Esophagus (tissue), 2 donors: ENCODE measurements around the gene BRCA2. TPM values are rescaled to one million over a fixed set of nuclear protein-coding genes. Genes with fewer than 3 reads are reported as not detected.
"Not testable (repeated sequence)": the region's sequence is repeated elsewhere in the genome, so short reads cannot be mapped to it uniquely, and the experiment has no call there.

Source experiments
- H3K27ac ChIP-seq, 2 donors: one replicate each; pipeline ENCODE4 v1.5.1; 2013; ENCODE audit warnings: low read depth in 2 of 2, mild to moderate bottlenecking in 2 of 2, inconsistent platforms in 1 of 2, low read length in 1 of 2, moderate library complexity in 1 of 2
- H3K27me3 ChIP-seq, 2 donors: one replicate each; pipeline ENCODE4 v1.6.1; 2013; ENCODE audit warnings: low read length in 2 of 2, control low read depth in 1 of 2, mild to moderate bottlenecking in 1 of 2; ENCODE audit not compliant: insufficient read depth in 2 of 2, control insufficient read depth in 1 of 2
- H3K36me3 ChIP-seq, 2 donors: one replicate each; pipeline ENCODE4 v1.6.1; 2013; ENCODE audit warnings: low read length in 1 of 2; ENCODE audit not compliant: control insufficient read depth in 2 of 2, insufficient read depth in 2 of 2
- H3K4me1 ChIP-seq, 2 donors: one replicate each; pipeline ENCODE4 v1.6.1; 2013; ENCODE audit warnings: low read length in 1 of 2; ENCODE audit not compliant: control insufficient read depth in 2 of 2, insufficient read depth in 2 of 2
- H3K4me3 ChIP-seq, 2 donors: one replicate each; pipeline ENCODE4 v1.5.1; 2013; ENCODE audit warnings: low read length in 2 of 2, mild to moderate bottlenecking in 2 of 2, low read depth in 1 of 2, moderate library complexity in 1 of 2
- H3K9me3 ChIP-seq, 2 donors: one replicate each; pipeline ENCODE4 v1.6.1; 2013; ENCODE audit warnings: mild to moderate bottlenecking in 2 of 2, low read depth in 1 of 2, low read length in 1 of 2, moderate library complexity in 1 of 2; ENCODE audit not compliant: control insufficient read depth in 2 of 2, insufficient read depth in 1 of 2
- WGBS, 2 donors: extraction: QIAGEN DNeasy Blood & Tissue Kit; methylation state at CpG; one replicate each; pipeline ENCODE4 v1.1.7; 2013; 5-methylcytosine and 5-hydroxymethylcytosine counted together
- polyA plus RNA-seq, 2 donors: library from polyadenylated mRNA; stranded (reverse); fragments of 200-250 nt; gene quantifications; one replicate each; pipeline ENCODE4 v1.2.3, GENCODE V29; 2013
- donor health status: healthy with polysubstance abuse.
- donor health status: Bipolar disorder and iron deficiency.

The BRCA2 gene
- polyA plus RNA-seq, 2 donors: 0.71 to 1.4 TPM

- Histone ChIP-seq H3K27ac (no peak overlapping the region), H3K4me3 (no peak overlapping the region), H3K4me1 (no peaks in the 10 kb centered on the region), H3K36me3 (no peaks in the 10 kb centered on the region), H3K27me3 (no peaks in the 10 kb centered on the region), H3K9me3 (no peaks in the 10 kb centered on the region)
- 86 to 88% methylated on average over 2 of the region's 2 CpGs for WGBS, 2 donors
These were observed 19.4 kb downstream of the BRCA2 start for GRCh38 chr13:32334671-32335070.

- no peaks in the 10 kb centered on the region for H3K9me3 ChIP-seq
- no peak overlapping the region for H3K4me3 ChIP-seq
- H3K27me3 ChIP-seq: no peaks in the 10 kb centered on the region
- no peaks in the 10 kb centered on the region for H3K4me1 ChIP-seq
- no peak overlapping the region for H3K27ac ChIP-seq
- 92 to 93% methylated on average over 3 of the region's 3 CpGs for WGBS, 2 donors
- H3K36me3 ChIP-seq: no peaks in the 10 kb centered on the region
These were observed 25.6 kb downstream of the BRCA2 start for GRCh38 chr13:32340914-32341313.

GRCh38 chr13:32347651-32348050 lies 32.3 kb downstream of the BRCA2 start:
- no peaks in the 10 kb centered on the region for H3K4me1 ChIP-seq
- WGBS, 2 donors: 59 to 98% methylated on average over 1 of the region's 1 CpG
- H3K36me3 ChIP-seq: no peaks in the 10 kb centered on the region
- no peak overlapping the region for H3K4me3 ChIP-seq
- no peaks in the 10 kb centered on the region for H3K27me3 ChIP-seq
- no peak overlapping the region for H3K27ac ChIP-seq
- no peaks in the 10 kb centered on the region for H3K9me3 ChIP-seq

GRCh38 chr13:32350839-32351441 lies 35.6 kb downstream of the BRCA2 start:
- not testable (repeated sequence) for H3K4me3 ChIP-seq, H3K4me1 ChIP-seq, H3K36me3 ChIP-seq, H3K27me3 ChIP-seq, H3K9me3 ChIP-seq, H3K27ac ChIP-seq
- WGBS, 2 donors: 91 to 94% methylated on average over 15 of the region's 15 CpGs

- H3K4me1 ChIP-seq: no peaks in the 10 kb centered on the region
- H3K27me3 ChIP-seq: no peaks in the 10 kb centered on the region
- WGBS, 2 donors: 99 to 100% methylated on average over 1 of the region's 1 CpG
- no peak overlapping the region for H3K27ac ChIP-seq
- no peak overlapping the region for H3K4me3 ChIP-seq
- H3K9me3 ChIP-seq: no peaks in the 10 kb centered on the region
- no peaks in the 10 kb centered on the region for H3K36me3 ChIP-seq
These were observed 38.7 kb downstream of the BRCA2 start for GRCh38 chr13:32354040-32354439.

GRCh38 chr13:32355935-32356334 lies 40.6 kb downstream of the BRCA2 start:
- not testable (repeated sequence) for H3K36me3 ChIP-seq, H3K27me3 ChIP-seq, H3K4me3 ChIP-seq, H3K4me1 ChIP-seq, H3K9me3 ChIP-seq, H3K27ac ChIP-seq
- 97 to 98% methylated on average over 8 of the region's 8 CpGs for WGBS, 2 donors

- Histone ChIP-seq H3K9me3 (no peaks in the 10 kb centered on the region), H3K4me3 (no peak overlapping the region), H3K4me1 (no peaks in the 10 kb centered on the region), H3K27me3 (no peaks in the 10 kb centered on the region), H3K36me3 (no peaks in the 10 kb centered on the region), H3K27ac (no peak overlapping the region)
- 91 to 92% methylated on average over 2 of the region's 2 CpGs for WGBS, 2 donors
These were observed 47.3 kb downstream of the BRCA2 start for GRCh38 chr13:32362574-32362973.

GRCh38 chr13:32370805-32371204 lies 55.5 kb downstream of the BRCA2 start:
- Histone ChIP-seq H3K4me3 (no peak overlapping the region), H3K27ac (no peak overlapping the region), H3K27me3 (no peaks in the 10 kb centered on the region), H3K36me3 (no peaks in the 10 kb centered on the region), H3K9me3 (no peaks in the 10 kb centered on the region), H3K4me1 (no peaks in the 10 kb centered on the region)
- WGBS, 2 donors: 95 to 100% methylated on average over 2 of the region's 2 CpGs

GRCh38 chr13:32376642-32377415 lies 61.5 kb downstream of the BRCA2 start:
- Histone ChIP-seq H3K27ac (no peak overlapping the region), H3K9me3 (no peaks in the 10 kb centered on the region), H3K36me3 (no peaks in the 10 kb centered on the region), H3K4me1 (no peaks in the 10 kb centered on the region), H3K4me3 (no peak overlapping the region), H3K27me3 (no peaks in the 10 kb centered on the region)
- 95% methylated on average over 13 of the region's 13 CpGs for WGBS, 2 donors

GRCh38 chr13:32378012-32378411 lies 62.7 kb downstream of the BRCA2 start:
- no peaks in the 10 kb centered on the region for H3K36me3 ChIP-seq
- H3K9me3 ChIP-seq: no peaks in the 10 kb centered on the region
- 89 to 92% methylated on average over 1 of the region's 1 CpG for WGBS, 2 donors
- H3K27ac ChIP-seq: no peak overlapping the region
- no peaks in the 10 kb centered on the region for H3K27me3 ChIP-seq
- H3K4me3 ChIP-seq: no peak overlapping the region
- H3K4me1 ChIP-seq: no peaks in the 10 kb centered on the region
